B cell (primary cell): ENCODE results near the gene CDHR3. TPM values are rescaled to one million over a fixed set of nuclear protein-coding genes. Genes with fewer than 3 reads are reported as not detected.

Source experiments
- ATAC-seq: fragments of 200-7000 bp; cut with Tn5 transposase; one replicate; pipeline ENCODE4 v1.10.0; 2021; ENCODE audit warnings: low read depth, mild to moderate bottlenecking, moderate number of reproducible peaks, moderate library complexity
- CTCF ChIA-PET: fragments of 350-600 bp; sonication (Branson Sonifier 250); formaldehyde crosslinking; loops from one replicate; lab custom pipeline; 2021; ENCODE audit warnings: antibody characterized with exemption, inconsistent platforms; lab: Charles Lee
- POLR2A ChIA-PET: fragments of 350-600 bp; sonication (Branson Sonifier 250); formaldehyde crosslinking; loops from one replicate; lab custom pipeline; 2021; ENCODE audit warnings: antibody characterized with exemption; lab: Charles Lee
- DNase-seq: peaks from one replicate; pipeline ENCODE4 v3.0.0; 2013
- H2AFZ ChIP-seq: 2 replicates; pipeline ENCODE4 v1.6.1; 2012; ENCODE audit warnings: mild to moderate bottlenecking, low read depth, low read length; ENCODE audit not compliant: insufficient read depth, poor library complexity, severe bottlenecking
- H3K27ac ChIP-seq, 2 donors: 1 replicate in 1 of 2; 2 replicates in 1 of 2; pipeline ENCODE4 v1.5.1; 2012 to 2013; ENCODE audit warnings: low read length in 2 of 2, mild to moderate bottlenecking in 2 of 2, moderate library complexity in 1 of 2
- H3K27me3 ChIP-seq, 4 experiments: fragments of 200-600 bp in 1 of 4; sonication (generic) in 1 of 4; replicated peaks in 1 of 4; 1 replicate in 2 of 4; 2 replicates in 2 of 4; pipeline versions ENCODE4 v1.6.1 to v1.7.0; 2013 to 2016; ENCODE audit warnings: low read length in 3 of 4, mild to moderate bottlenecking in 2 of 4, mixed read lengths in 1 of 4, moderate library complexity in 1 of 4; ENCODE audit not compliant: insufficient read depth in 4 of 4, control insufficient read depth in 3 of 4; ENCODE audit errors: control extremely low read depth in 1 of 4
- H3K36me3 ChIP-seq, 2 experiments: replicated peaks in 1 of 2; 1 replicate in 1 of 2; 2 replicates in 1 of 2; pipeline versions ENCODE4 v1.6.1 to v1.7.1; 2013; ENCODE audit warnings: low read length in 1 of 2; ENCODE audit not compliant: insufficient read depth in 2 of 2, control insufficient read depth in 1 of 2; ENCODE audit errors: control extremely low read depth in 1 of 2, extremely low read depth in 1 of 2
- H3K4me1 ChIP-seq, 2 donors: fragments of 200-600 bp in 1 of 2; sonication (generic) in 1 of 2; 1 replicate in 1 of 2; 2 replicates in 1 of 2; pipeline versions ENCODE4 v1.5.1 to v1.6.1; 2013 to 2017; ENCODE audit warnings: low read length in 2 of 2; ENCODE audit not compliant: control insufficient read depth in 2 of 2, insufficient read depth in 2 of 2
- H3K4me2 ChIP-seq: replicated peaks from 2 replicates; pipeline ENCODE3; 2012; ENCODE audit warnings: mild to moderate bottlenecking, low read depth, low read length; ENCODE audit not compliant: poor library complexity, severe bottlenecking
- H3K4me3 ChIP-seq, 5 experiments: fragments of 200-600 bp in 1 of 5; sonication (generic) in 1 of 5; 1 replicate in 3 of 5; 2 replicates in 2 of 5; pipeline versions ENCODE4 v1.5.1 to v1.7.0; 2011 to 2016; ENCODE audit warnings: low read length in 4 of 5, mild to moderate bottlenecking in 4 of 5, low read depth in 2 of 5, control low read depth in 1 of 5, moderate library complexity in 1 of 5; ENCODE audit not compliant: insufficient read depth in 1 of 5; ENCODE audit errors: control extremely low read depth in 1 of 5, extremely low read depth in 1 of 5
- H3K79me2 ChIP-seq: fragments of 200-600 bp; sonication (generic); one replicate; pipeline ENCODE4 v1.6.0; 2016; ENCODE audit warnings: low read length; ENCODE audit not compliant: control insufficient read depth, insufficient read depth
- H3K9ac ChIP-seq: fragments of 200-600 bp; sonication (generic); 2 replicates; pipeline ENCODE4 v1.6.1; 2017; ENCODE audit warnings: mild to moderate bottlenecking, low read length, moderate library complexity
- H3K9me3 ChIP-seq, 3 donors: one replicate each; pipeline versions ENCODE4 v1.6.1 to v1.7.1; 2013; ENCODE audit warnings: low read length in 2 of 3; ENCODE audit not compliant: control insufficient read depth in 2 of 3, insufficient read depth in 1 of 3; ENCODE audit errors: control extremely low read depth in 1 of 3
- H4K20me1 ChIP-seq: 2 replicates; pipeline ENCODE4 v1.6.0; 2012; ENCODE audit warnings: mild to moderate bottlenecking, low read length; ENCODE audit not compliant: insufficient read depth, control insufficient read depth, poor library complexity, severe bottlenecking
- H3K27ac Mint-ChIP-seq: one replicate; pipeline ENCODE4 v1.8.0; 2021; ENCODE audit warnings: mixed read lengths
- H3K27me3 Mint-ChIP-seq: one replicate; pipeline ENCODE4 v1.8.0; 2021; ENCODE audit warnings: mixed read lengths
- H3K4me1 Mint-ChIP-seq: one replicate; pipeline ENCODE4 v1.8.0; 2021; ENCODE audit warnings: mixed read lengths
- H3K4me3 Mint-ChIP-seq: one replicate; pipeline ENCODE4 v1.8.0; 2021; ENCODE audit warnings: mixed read lengths
- H3K9me3 Mint-ChIP-seq: one replicate; pipeline ENCODE4 v1.8.0; 2022; ENCODE audit warnings: mixed read lengths; ENCODE audit not compliant: insufficient read depth
- EZH2 ChIP-seq: IDR thresholded peaks from 2 replicates; pipeline ENCODE4 v1.6.1; 2012; ENCODE audit warnings: borderline replicate concordance, low read depth, mild to moderate bottlenecking, moderate library complexity, low read length; ENCODE audit not compliant: insufficient read depth, poor library complexity, severe bottlenecking
- WGBS: methylation state at CpG from one replicate; pipeline ENCODE4 v1.1.5; 2013; ENCODE audit warnings: missing lambda C conversion rate; ENCODE audit not compliant: insufficient coverage; 5-methylcytosine and 5-hydroxymethylcytosine counted together
- intact Hi-C: fragments of 100-400 bp; cut with micrococcal nuclease; formaldehyde crosslinking; loops from one replicate; pipeline ENCODE4 v1.10.0; 2022
- polyA plus RNA-seq: library from polyadenylated mRNA; depleted of rRNA; stranded (reverse); fragments of >200 nt; gene quantifications from 2 replicates; pipeline ENCODE4 v1.2.3, GENCODE V29; 2012
- total RNA-seq, 2 donors: library from RNA; stranded (reverse); fragments of 120-200 nt in 1 of 2; gene quantifications; 1 replicate in 1 of 2; 2 replicates in 1 of 2; pipeline versions ENCODE4 v1.2.3 to v1.2.4, GENCODE V29; 2013 to 2022
- TF ChIP-seq, protein P1 (sequence below): fragments of 200-600 bp; IDR thresholded peaks from one replicate; pipeline ENCODE4 v1.8.0; 2022; ENCODE audit warnings: antibody characterized with exemption, mild to moderate bottlenecking

CDHR3 gene
- total and polyA plus RNA-seq, 2 donors (not counting 1 experiment from before 2014, with no cell fraction given) = 0.34 to 2.6 TPM

- CTCF ChIA-PET = interaction anchor here (1.0 to 6.9 kb wide), 4 partner anchors 9 to 271 kb away, joined by 3 to 46 read pairs (median 4); no protein-coding TSS in a partner anchor
- Histone ChIP-seq H3K79me2 (no peaks in the 10 kb centered on the region), H3K4me1 (peaks cover 13 to 19% of the 10 kb centered on the region in 2 donors), H2AFZ (peak overlapping the region; percentile 17), H3K27me3 (no peaks in the 10 kb centered on the region), H3K9ac (no peak overlapping the region), H3K4me3 (no peak overlapping the region), H3K36me3 (no peaks in the 10 kb centered on the region), H3K27ac (no peak overlapping the region), H3K9me3 (no peaks in the 10 kb centered on the region), H4K20me1 (no peaks in the 10 kb centered on the region), H3K4me2 (peak overlapping the region; percentile 45)
- intact Hi-C loops = no loop called here
- Mint-ChIP-seq H3K4me3 (no peak overlapping the region), H3K27ac (peak overlapping the region; percentile 15), H3K27me3 (peaks cover 11% of the 10 kb centered on the region), H3K4me1 (peaks cover 41% of the 10 kb centered on the region), H3K9me3 (no peaks in the 10 kb centered on the region)
- 61% methylated on average over 3 of the region's 10 CpGs for WGBS
- DNase-seq (no peak), ATAC-seq (no peak)
- POLR2A ChIA-PET = interaction anchor here (0.7 kb wide), 1 partner anchor 144 kb away, joined by 3 read pairs; no protein-coding TSS in a partner anchor
- TF ChIP-seq EZH2 = no peak
- TF ChIP-seq, protein P1, sequence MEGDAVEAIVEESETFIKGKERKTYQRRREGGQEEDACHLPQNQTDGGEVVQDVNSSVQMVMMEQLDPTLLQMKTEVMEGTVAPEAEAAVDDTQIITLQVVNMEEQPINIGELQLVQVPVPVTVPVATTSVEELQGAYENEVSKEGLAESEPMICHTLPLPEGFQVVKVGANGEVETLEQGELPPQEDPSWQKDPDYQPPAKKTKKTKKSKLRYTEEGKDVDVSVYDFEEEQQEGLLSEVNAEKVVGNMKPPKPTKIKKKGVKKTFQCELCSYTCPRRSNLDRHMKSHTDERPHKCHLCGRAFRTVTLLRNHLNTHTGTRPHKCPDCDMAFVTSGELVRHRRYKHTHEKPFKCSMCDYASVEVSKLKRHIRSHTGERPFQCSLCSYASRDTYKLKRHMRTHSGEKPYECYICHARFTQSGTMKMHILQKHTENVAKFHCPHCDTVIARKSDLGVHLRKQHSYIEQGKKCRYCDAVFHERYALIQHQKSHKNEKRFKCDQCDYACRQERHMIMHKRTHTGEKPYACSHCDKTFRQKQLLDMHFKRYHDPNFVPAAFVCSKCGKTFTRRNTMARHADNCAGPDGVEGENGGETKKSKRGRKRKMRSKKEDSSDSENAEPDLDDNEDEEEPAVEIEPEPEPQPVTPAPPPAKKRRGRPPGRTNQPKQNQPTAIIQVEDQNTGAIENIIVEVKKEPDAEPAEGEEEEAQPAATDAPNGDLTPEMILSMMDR = no peak
Observed at GRCh38 chr7:106031300-106032035, 68.4 kb downstream of the CDHR3 start.

DNA sequence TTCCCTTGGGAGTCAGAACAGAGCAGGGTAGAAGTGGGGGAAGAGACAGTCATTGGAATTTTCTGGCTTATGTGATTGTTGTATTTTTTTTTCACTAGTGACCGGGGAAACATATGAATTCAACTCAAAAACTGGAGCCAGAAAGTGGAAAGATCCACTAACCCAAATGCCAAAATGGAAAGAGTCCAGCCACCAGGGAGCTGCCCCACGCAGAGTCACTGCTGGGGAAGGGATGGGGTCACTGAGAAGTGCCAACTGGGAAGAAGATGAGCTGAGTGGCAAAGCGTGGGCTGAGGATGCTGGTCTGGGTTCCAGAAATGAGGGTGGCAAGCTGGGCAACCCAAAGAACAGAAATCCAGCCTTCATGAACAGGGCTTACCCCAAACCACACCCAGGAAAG lies 69.2 kb downstream of the CDHR3 start:
- Histone ChIP-seq H3K4me3 (no peak overlapping the region), H3K27ac (no peak overlapping the region), H3K79me2 (no peaks in the 10 kb centered on the region), H2AFZ (no peak overlapping the region), H3K36me3 (no peaks in the 10 kb centered on the region), H3K9ac (no peak overlapping the region), H3K27me3 (no peaks in the 10 kb centered on the region), H3K4me2 (no peak overlapping the region), H3K9me3 (no peaks in the 10 kb centered on the region), H4K20me1 (no peaks in the 10 kb centered on the region), H3K4me1 (peaks cover 10 to 15% of the 10 kb centered on the region in 2 donors)
- ATAC-seq (no peak), DNase-seq (no peak)
- intact Hi-C loops = no loop called here
- TF ChIP-seq, protein P1 = no peak
- TF ChIP-seq EZH2 = no peak
- POLR2A ChIA-PET = no interaction called here
- Mint-ChIP-seq H3K27me3 (peaks cover 11% of the 10 kb centered on the region), H3K9me3 (no peaks in the 10 kb centered on the region), H3K4me1 (peaks cover 42% of the 10 kb centered on the region), H3K4me3 (no peak overlapping the region), H3K27ac (no peak overlapping the region)
- CTCF ChIA-PET = interaction anchor here (0.5 to 6.9 kb wide), 7 partner anchors 9 to 500 kb away, joined by 3 to 46 read pairs (median 3); partner anchors contain the start of gene RINT1
- WGBS = 93% methylated on average over 2 of the region's 3 CpGs
